ENCODE data around the gene SKAP1.

DNA sequence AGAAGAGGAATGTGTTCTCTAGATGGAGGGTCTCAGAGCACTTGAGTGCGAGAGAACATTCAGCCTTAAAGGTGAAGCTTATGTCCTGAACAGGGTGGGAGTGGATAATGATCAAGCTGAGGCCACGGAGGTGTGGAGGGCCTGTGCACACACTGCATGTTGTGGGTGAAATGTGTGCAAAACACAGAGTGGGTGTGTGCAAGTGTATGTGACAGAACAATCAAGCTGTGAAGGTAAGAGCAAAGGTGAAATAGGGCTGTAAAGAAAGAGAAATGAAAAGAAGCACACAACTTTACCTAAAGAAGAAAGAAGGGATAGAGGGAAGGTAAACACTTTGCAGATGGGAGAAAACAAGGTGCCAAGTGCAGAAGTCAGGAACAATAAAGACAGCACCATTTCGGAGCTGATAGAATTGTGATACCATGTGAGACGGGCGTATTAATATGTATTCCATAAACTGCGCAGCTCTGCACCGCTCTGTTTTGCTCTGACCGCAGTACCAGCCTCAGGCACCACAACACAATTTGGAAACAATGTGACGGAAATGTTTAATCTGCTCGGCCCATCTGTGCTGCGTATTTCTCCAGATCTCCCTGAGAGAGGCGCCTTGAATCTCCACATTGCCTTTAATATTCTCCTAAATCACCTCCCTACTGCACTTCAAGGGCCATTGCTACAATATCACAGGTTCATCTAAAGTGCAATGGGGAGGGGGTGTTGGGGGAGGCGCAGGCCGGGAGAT lies 281.8 kb downstream of the SKAP1 start:
- TF ChIP-seq, protein P1, sequence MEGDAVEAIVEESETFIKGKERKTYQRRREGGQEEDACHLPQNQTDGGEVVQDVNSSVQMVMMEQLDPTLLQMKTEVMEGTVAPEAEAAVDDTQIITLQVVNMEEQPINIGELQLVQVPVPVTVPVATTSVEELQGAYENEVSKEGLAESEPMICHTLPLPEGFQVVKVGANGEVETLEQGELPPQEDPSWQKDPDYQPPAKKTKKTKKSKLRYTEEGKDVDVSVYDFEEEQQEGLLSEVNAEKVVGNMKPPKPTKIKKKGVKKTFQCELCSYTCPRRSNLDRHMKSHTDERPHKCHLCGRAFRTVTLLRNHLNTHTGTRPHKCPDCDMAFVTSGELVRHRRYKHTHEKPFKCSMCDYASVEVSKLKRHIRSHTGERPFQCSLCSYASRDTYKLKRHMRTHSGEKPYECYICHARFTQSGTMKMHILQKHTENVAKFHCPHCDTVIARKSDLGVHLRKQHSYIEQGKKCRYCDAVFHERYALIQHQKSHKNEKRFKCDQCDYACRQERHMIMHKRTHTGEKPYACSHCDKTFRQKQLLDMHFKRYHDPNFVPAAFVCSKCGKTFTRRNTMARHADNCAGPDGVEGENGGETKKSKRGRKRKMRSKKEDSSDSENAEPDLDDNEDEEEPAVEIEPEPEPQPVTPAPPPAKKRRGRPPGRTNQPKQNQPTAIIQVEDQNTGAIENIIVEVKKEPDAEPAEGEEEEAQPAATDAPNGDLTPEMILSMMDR (conservative IDR thresholded peaks at IDR 0.05; ENCODE audit: low read length) = no peak
- TF ChIP-seq EZH2phosphoT487 (IDR thresholded peaks at IDR 0.05; ENCODE audit: borderline replicate concordance) = no peak
